Stimulated activated CD4-positive, alpha-beta T cell treated with anti-CD3 and anti-CD28 coated beads, Interleukin-1b, Interleukin-23, amount 100 ng/mL, for 1 hour (primary cell): Measurements from ENCODE around the gene ABHD12.
"Not testable (repeated sequence)": the region's sequence is repeated elsewhere in the genome, so short reads cannot be mapped to it uniquely, and the experiment has no call there.

ENCODE experiments used
- DNase-seq, 2 donors: peaks; one replicate each; pipeline ENCODE4 v3.0.0-alpha.2; 2020; ENCODE audit warnings: low read depth in 2 of 2

ABHD12 gene

GRCh38 chr20:25353747-25354705 is 36.6 kb downstream of the ABHD12 start:
- DNase-seq: no peak

GRCh38 chr20:25353353-25353746 is 37.3 kb downstream of the ABHD12 start:
- no peak for DNase-seq

GRCh38 chr20:25352746-25353145 is 37.9 kb downstream of the ABHD12 start:
- no peak for DNase-seq

- no peak for DNase-seq
These were observed 39.6 kb downstream of the ABHD12 start for GRCh38 chr20:25351024-25351360.

- DNase-seq: no peak
These were observed 44.3 kb downstream of the ABHD12 start for GRCh38 chr20:25346349-25346748.

- no peak for DNase-seq
These were observed 44.9 kb downstream of the ABHD12 start for GRCh38 chr20:25345721-25346120.

GRCh38 chr20:25344634-25345033 is 46.0 kb downstream of the ABHD12 start:
- DNase-seq: no peak

- no peak for DNase-seq
These were observed 48.6 kb downstream of the ABHD12 start for GRCh38 chr20:25341716-25342680.

- no peak for DNase-seq
These were observed 50.3 kb downstream of the ABHD12 start for GRCh38 chr20:25340380-25340779.

- DNase-seq: no peak
These were observed 51.0 kb downstream of the ABHD12 start for GRCh38 chr20:25339608-25340007.

GRCh38 chr20:25338112-25339023 is 52.3 kb downstream of the ABHD12 start:
- no peak for DNase-seq

GRCh38 chr20:25336561-25337422 is 53.8 kb downstream of the ABHD12 start:
- no peak for DNase-seq

GRCh38 chr20:25334972-25335371 is 55.7 kb downstream of the ABHD12 start:
- DNase-seq: not testable (repeated sequence)

GRCh38 chr20:25328954-25329498 is 61.6 kb downstream of the ABHD12 start:
- no peak for DNase-seq

GRCh38 chr20:25327521-25328235 is 63.0 kb downstream of the ABHD12 start:
- DNase-seq: no peak

GRCh38 chr20:25325997-25326396 is 64.6 kb downstream of the ABHD12 start:
- no peak for DNase-seq

- DNase-seq: no peak
These were observed 65.6 kb downstream of the ABHD12 start for GRCh38 chr20:25325073-25325472.

GRCh38 chr20:25324412-25324811 is 66.2 kb downstream of the ABHD12 start:
- DNase-seq: no peak

GRCh38 chr20:25323496-25324246 is 67.0 kb downstream of the ABHD12 start:
- DNase-seq: no peak
